ENCODE measurements around the gene FUBP1.

The FUBP1 gene

GRCh38 chr1:77906624-77907023 is 72.2 kb downstream of the FUBP1 start:
- DNase-seq (ENCODE audit: low spot score), result no peak
- no peak for TF ChIP-seq CTCF (IDR thresholded peaks at IDR 0.05)
- no peak overlapping the region for H3K4me3 ChIP-seq
- H3K27ac ChIP-seq, result no peak overlapping the region

DNA sequence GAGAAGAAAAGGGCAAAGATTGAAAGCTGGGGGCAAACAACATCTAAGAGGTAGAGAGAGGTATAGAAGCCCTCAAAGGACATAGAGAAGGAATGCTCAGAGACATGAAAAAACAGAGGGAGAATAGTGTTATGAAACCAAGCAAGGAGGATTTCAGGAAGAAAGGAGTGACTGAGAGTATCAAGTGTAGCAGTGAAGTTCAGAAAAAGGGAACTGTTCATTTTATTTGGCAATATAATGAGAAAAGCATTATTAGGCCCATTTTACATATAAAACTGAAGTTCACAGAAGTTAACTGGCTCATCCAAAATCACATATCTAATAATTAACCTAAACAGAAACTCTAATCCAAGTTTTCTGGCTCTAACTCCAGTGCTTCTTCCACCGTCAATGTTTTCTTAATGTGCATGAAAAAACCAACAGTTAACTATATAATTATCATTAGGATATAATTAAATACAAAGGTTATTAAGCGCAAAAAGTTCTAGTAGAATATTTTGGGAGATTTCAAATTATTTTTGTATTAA is 72.8 kb downstream of the FUBP1 start:
- no peak for TF ChIP-seq CTCF (IDR thresholded peaks at IDR 0.05)
- DNase-seq (ENCODE audit: low spot score), result no peak
- Histone ChIP-seq H3K27ac (no peak overlapping the region), H3K4me3 (no peak overlapping the region)

GRCh38 chr1:77905603-77906002 is 73.3 kb downstream of the FUBP1 start:
- Histone ChIP-seq H3K4me3 (no peak overlapping the region), H3K27ac (no peak overlapping the region)
- DNase-seq (ENCODE audit: low spot score), result no peak
- TF ChIP-seq CTCF (IDR thresholded peaks at IDR 0.05), result no peak

GRCh38 chr1:77900687-77901293 is 78.1 kb downstream of the FUBP1 start:
- Histone ChIP-seq H3K4me3 (peak overlapping the region; percentile 8), H3K27ac (no peak overlapping the region)
- no peak for DNase-seq (ENCODE audit: low spot score)
- no peak for TF ChIP-seq CTCF (IDR thresholded peaks at IDR 0.05)

DNA sequence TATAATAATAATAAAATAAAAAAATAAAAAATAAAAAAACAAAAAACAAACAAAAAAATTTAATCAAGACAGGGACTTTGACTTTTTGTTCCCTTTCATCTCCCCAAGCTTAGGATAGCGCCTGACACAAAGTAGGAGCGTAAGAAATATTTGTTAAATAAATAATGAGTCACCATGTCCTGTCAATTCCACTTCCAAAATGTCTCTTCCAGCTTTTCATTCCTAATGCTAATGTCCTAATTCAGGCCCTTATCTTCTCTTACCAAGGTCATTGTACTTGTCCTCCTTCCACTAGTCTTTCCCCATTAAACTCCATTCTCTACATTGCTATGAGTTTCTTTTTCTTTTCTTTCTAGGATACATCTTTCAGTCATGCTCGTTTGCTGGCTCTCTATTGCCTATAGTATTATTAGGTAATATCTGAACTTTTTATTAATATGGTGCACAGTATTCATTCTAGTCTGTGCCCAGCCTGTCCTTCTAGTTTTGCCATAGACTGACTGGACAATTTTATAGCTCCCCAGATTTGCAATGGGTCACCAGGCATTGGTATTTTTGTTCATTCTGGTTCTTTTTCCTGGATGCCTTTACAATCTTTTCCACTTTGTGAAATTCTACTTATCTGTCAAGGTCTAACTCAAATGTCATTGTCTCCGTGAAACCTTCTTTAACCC is 79.1 kb downstream of the FUBP1 start:
- no peak for TF ChIP-seq CTCF (IDR thresholded peaks at IDR 0.05)
- no peak for DNase-seq (ENCODE audit: low spot score)
- Histone ChIP-seq H3K27ac (no peak overlapping the region), H3K4me3 (no peak overlapping the region)
